ENCODE data around the gene CCIN.

GRCh38 chr9:36208521-36209253, 39.5 kb downstream of the CCIN start:
- TF ChIP-seq, protein P1, sequence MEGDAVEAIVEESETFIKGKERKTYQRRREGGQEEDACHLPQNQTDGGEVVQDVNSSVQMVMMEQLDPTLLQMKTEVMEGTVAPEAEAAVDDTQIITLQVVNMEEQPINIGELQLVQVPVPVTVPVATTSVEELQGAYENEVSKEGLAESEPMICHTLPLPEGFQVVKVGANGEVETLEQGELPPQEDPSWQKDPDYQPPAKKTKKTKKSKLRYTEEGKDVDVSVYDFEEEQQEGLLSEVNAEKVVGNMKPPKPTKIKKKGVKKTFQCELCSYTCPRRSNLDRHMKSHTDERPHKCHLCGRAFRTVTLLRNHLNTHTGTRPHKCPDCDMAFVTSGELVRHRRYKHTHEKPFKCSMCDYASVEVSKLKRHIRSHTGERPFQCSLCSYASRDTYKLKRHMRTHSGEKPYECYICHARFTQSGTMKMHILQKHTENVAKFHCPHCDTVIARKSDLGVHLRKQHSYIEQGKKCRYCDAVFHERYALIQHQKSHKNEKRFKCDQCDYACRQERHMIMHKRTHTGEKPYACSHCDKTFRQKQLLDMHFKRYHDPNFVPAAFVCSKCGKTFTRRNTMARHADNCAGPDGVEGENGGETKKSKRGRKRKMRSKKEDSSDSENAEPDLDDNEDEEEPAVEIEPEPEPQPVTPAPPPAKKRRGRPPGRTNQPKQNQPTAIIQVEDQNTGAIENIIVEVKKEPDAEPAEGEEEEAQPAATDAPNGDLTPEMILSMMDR (IDR thresholded peaks at IDR 0.05) = no peak
- TF ChIP-seq POLR2A (IDR thresholded peaks at IDR 0.05) = no peak

Data from Peyer's patch (tissue), 4 donors.